ENCODE results near the gene POLK.
"Not testable (repeated sequence)": the region's sequence is repeated elsewhere in the genome, so short reads cannot be mapped to it uniquely, and the experiment has no call there.

POLK gene

GRCh38 chr5:75567710-75568109 lies 56.0 kb downstream of the POLK start:
- H3K9me3 ChIP-seq, result no peaks in the 10 kb centered on the region
- no peaks in the 10 kb centered on the region for H3K27me3 ChIP-seq
- H3K4me1 ChIP-seq, result peaks cover 14% of the 10 kb centered on the region
- H3K36me3 ChIP-seq, result peaks cover 12% of the 10 kb centered on the region
- no peak for TF ChIP-seq CTCF (IDR thresholded peaks at IDR 0.05; ENCODE audit: low read depth, low read length)
- no peak for DNase-seq
- H3K4me3 ChIP-seq (ENCODE audit: low read depth, low read length), result no peak overlapping the region

- TF ChIP-seq CTCF (IDR thresholded peaks at IDR 0.05; ENCODE audit: low read depth, low read length), result no peak
- H3K9me3 ChIP-seq, result no peaks in the 10 kb centered on the region
- peaks cover 12% of the 10 kb centered on the region for H3K36me3 ChIP-seq
- peaks cover 14% of the 10 kb centered on the region for H3K4me1 ChIP-seq
- H3K4me3 ChIP-seq (ENCODE audit: low read depth, low read length), result no peak overlapping the region
- H3K27me3 ChIP-seq, result no peaks in the 10 kb centered on the region
- no peak for DNase-seq
Observed at GRCh38 chr5:75568202-75568601, 56.5 kb downstream of the POLK start.

GRCh38 chr5:75571547-75571946 lies 59.9 kb downstream of the POLK start:
- H3K36me3 ChIP-seq, result peaks cover 9% of the 10 kb centered on the region
- H3K4me1 ChIP-seq, result peaks cover 13% of the 10 kb centered on the region
- no peaks in the 10 kb centered on the region for H3K27me3 ChIP-seq
- no peak for TF ChIP-seq CTCF (IDR thresholded peaks at IDR 0.05; ENCODE audit: low read depth, low read length)
- H3K9me3 ChIP-seq, result no peaks in the 10 kb centered on the region
- H3K4me3 ChIP-seq (ENCODE audit: low read depth, low read length), result no peak overlapping the region
- DNase-seq, result no peak

GRCh38 chr5:75574791-75575190 lies 63.1 kb downstream of the POLK start:
- Histone ChIP-seq H3K4me3 (ENCODE audit: low read depth, low read length) (no peak overlapping the region), H3K9me3 (no peaks in the 10 kb centered on the region), H3K36me3 (peaks cover 20% of the 10 kb centered on the region), H3K27me3 (no peaks in the 10 kb centered on the region), H3K4me1 (peaks cover 8% of the 10 kb centered on the region)
- no peak for TF ChIP-seq CTCF (IDR thresholded peaks at IDR 0.05; ENCODE audit: low read depth, low read length)
- no peak for DNase-seq

- not testable (repeated sequence) for H3K4me1 ChIP-seq; DNase-seq; H3K27me3 ChIP-seq; H3K4me3 ChIP-seq (ENCODE audit: low read depth, low read length); H3K9me3 ChIP-seq
- peaks cover 20% of the 10 kb centered on the region for H3K36me3 ChIP-seq
Observed at GRCh38 chr5:75578280-75578679, 66.6 kb downstream of the POLK start.

GRCh38 chr5:75584641-75585040 lies 73.0 kb downstream of the POLK start:
- Histone ChIP-seq H3K4me1 (no peaks in the 10 kb centered on the region), H3K27me3 (no peaks in the 10 kb centered on the region), H3K4me3 (ENCODE audit: low read depth, low read length) (no peak overlapping the region), H3K9me3 (no peaks in the 10 kb centered on the region), H3K36me3 (peaks cover 9% of the 10 kb centered on the region)
- DNase-seq, result no peak
- peak; percentile 25 for TF ChIP-seq CTCF (IDR thresholded peaks at IDR 0.05; ENCODE audit: low read depth, low read length)

GRCh38 chr5:75588666-75589065 lies 77.0 kb downstream of the POLK start:
- Histone ChIP-seq H3K27me3 (no peaks in the 10 kb centered on the region), H3K4me1 (no peaks in the 10 kb centered on the region), H3K9me3 (no peaks in the 10 kb centered on the region), H3K36me3 (peaks cover 9% of the 10 kb centered on the region), H3K4me3 (ENCODE audit: low read depth, low read length) (no peak overlapping the region)
- TF ChIP-seq CTCF (IDR thresholded peaks at IDR 0.05; ENCODE audit: low read depth, low read length), result no peak
- no peak for DNase-seq
